SW480 (cell line): Measurements from ENCODE around the gene OR6B1.

Experiments used
- DNase-seq: peaks from one replicate; pipeline ENCODE4 v3.0.0-alpha.2; 2016; ENCODE audit warnings: low spot score

OR6B1 gene

DNA sequence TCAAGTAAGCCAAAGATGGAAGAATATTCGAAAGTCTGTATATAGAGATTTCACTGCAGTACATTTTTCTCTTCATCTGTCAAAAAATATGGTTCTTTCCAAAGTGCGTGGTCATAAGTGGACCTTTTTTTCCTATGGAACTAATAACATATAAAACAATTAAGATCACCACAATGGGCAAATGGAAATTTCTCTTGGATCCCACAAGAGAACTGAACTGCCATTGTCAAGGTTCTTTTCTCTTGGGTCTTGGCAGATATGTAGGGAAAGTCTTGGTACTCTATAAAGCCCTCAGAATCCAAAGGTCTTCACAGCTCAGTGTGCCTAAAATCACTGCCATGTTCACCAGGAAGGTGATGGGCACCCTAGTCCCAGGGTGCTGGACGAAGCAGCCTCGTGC, at the start of gene OR6B1:
TSS of gene OR6B1 (plus strand) at position 301 of the 400 bp plus-strand sequence. CDS start 3,677 bp downstream, outside the sequence.
- DNase-seq = no peak

DNA sequence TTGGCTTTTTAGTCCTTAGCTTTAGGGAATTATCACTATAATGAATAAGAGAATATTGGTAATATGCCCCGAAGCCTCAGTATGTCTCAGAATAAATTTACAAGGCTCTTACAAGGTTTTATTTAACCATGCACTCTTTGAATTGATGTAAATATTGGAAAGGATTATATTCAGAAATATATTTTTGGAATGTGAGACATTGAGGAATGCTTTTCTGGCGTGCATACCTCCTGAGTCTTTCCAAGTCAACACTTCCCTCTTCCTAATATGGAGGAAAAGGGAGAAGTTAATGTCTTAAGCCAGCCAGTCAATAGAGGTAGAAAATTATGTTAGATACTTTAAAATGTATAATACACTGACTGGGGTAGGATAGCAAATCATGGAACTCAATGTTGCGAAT, 46.7 kb upstream of the OR6B1 start:
- no peak for DNase-seq

DNA sequence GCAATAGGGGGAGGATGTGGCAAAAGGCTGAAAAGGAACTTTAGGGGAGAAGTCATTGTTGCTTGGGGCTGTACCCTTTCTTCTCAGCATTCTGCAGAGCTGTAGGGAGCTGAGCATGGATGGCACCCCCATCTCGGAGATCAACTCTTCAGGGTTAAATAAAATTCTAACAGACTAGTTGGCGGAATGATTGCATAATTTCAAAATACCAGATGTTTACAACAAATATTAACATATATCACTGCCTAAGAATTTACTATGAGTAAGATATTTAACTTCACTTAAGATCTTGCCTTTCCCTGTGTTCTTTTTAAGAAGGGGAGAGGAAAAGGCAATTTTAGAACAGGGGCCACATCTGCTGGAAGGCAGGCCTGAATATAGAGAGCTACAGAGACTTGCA, 46.0 kb upstream of the OR6B1 start:
- DNase-seq = no peak

DNA sequence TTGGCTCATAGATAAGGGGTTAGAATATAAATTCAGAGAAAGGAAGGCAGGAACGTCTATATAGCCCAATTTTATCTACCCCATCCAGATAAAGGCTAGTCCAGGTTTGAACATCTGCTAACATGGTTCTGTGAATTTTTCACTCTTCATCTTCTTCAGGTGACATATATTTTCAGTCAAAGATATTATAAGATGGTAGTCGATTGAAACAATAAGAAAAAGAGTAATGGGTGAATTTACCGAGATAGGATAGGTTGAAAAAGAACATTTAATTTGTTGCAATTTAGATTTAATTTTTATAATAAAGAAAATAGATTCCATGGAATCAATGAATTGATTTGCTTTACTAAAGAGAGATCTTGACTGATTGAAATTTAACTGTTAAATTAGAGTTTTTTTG, 45.6 kb upstream of the OR6B1 start, which contains the start of gene OR2F1:
TSS of gene OR2F1 (plus strand) at position 301 of the 400 bp plus-strand sequence. CDS start 5,127 bp downstream, outside the sequence.
- no peak for DNase-seq

DNA sequence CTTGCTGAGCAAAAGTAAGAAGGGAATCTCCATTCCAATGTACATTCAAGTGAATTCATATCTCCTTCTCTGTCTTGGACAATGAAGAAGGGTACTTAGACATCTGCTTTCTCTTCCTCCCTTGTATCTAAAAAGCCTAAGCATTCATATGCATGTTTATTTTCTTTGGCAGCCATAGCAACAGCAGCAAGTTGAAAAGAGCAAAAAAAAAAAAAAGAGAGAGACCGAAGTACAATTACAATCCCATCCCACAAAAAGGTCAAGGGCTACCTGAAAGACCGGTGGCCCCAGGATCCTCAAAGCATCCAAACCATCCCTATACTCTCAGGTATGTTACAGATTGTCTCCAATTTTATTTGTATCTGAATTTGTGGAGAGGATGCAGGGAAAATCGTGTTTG, 41.3 kb upstream of the OR6B1 start:
- DNase-seq = no peak

DNA sequence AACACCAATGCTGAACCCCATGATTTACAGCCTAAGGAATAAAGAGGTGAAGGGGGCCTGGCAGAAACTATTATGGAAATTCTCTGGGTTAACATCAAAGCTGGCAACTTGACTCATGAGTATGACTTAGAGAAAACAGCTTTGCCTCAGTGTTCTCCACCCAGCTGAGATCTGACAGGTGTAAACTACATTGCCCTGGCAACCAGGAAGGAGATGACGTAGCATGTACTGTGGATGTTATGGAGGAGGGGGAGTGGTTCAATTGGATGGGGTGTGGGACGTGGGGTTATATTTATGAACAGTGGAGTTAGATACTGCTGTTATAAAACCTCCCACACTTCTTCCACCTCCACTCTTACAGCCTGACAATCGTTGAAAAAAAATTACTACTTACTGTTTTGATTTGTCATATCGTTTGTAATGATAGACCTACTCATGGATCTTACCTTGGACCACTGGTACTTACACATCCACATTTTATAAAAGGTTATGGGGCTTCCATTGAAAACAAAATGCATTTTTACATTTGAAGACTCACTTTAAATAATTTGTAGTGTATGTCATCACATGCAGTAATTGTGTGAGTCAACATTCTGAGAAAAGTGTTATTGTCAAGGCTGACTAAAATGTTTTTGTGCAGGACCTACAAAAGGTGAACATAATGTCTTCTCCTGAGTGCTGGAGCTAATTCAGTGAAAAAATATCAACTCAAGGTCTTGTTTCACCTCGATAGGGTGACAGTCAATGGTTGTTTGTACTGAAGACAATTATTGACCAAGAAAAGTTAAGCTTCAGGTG, 39.1 kb upstream of the OR6B1 start:
- DNase-seq = no peak

DNA sequence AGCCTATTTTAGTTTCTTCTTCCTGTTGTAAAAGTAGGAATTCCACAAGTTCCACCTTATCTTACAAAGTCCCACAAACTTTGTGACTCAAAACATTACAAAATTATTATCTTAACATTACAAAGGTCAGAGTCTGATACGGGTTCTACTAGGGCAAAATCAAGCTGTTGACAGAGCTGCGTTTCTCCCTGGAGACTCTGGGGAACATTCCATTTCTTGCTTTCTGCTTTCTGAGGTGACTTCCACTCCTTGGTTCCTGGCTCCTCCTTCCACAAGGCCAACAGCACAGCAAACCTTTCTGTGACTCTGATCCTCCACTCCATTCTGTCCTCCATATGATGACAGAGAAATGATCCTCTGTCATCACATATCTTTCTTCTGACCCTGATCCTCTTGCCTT, 34.8 kb upstream of the OR6B1 start:
- no peak for DNase-seq

DNA sequence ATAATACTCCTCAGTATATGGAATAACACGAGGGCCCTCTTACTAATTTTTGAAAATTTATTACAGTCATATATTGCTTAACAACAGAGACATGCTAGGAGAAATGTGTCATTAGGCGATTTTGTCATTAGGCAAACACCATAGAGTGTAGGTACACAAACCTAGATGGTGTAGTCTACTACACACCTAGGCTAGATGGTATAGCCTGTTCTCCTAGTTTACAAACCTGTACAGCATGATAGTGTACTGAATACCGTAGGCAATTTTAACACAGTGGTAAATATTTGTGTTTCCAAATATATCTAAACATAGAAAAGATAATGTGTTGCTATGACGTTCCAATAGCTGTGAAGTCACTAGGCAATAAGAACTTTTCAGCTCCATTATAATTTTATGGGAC, 32.7 kb upstream of the OR6B1 start:
- DNase-seq = no peak

DNA sequence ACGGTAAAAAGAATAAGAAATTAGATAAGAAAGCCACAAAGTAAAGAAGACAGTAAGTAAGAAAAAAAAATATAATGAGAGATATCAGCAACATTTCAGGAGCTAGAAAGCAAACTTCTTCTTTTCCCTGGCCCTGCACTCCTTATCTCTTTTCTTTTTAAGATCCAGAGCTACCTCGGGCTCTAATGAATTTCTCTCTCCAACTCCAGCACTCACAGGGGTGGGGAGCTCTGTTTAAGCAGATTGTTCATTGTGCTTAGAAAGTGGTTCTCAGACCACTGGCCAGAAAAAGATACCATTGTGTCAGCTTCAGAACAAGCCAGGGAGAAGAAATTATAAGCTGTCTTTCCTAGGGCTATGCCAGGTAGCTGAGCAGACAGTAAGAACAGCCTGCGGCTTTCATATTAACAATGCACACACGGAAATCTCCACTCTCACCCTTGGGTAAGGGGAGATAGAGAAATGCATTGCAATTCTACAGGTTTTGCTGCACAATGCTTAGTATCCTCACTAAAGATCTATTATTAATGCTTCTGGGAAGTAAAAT, 26.2 kb upstream of the OR6B1 start:
- DNase-seq = no peak

DNA sequence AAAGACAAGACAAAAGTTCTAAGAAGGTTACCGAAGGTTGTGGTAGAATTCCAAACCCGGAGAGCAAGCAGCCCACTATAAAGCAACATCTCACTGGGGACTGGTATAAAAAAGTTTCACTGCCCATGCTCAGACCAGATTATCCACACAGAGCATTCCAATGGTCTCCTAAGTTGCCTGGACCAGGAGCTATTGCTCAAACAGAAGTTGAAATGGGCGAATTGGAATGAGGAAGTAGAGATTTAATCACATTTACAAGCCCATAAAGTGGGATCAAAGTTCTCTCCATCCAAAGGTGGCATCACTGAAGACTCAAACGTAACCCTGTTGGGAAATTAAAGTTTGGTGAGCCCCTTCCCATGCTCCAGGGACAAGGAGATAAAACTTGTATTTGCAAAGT, 25.7 kb upstream of the OR6B1 start:
- DNase-seq = peak; percentile 33

DNA sequence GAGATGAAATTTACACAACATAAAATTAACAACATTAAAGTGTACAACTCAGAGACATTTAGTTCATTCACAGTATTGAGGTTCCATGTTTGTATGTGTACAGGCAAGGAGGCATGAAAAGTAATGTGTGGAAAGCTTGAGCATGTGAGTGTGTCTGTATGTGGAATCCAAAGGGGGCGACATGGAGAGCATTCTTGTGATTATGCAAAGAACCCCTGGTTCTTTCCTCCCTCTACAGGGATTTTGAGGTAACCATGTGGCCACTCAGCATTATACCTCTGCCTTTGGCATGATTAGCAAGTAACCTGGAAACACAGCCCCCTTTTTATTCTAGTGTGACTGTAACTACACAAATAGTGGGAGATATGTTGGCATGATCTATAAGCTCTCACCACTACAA, 24.5 kb upstream of the OR6B1 start:
- peak; percentile 27 for DNase-seq

DNA sequence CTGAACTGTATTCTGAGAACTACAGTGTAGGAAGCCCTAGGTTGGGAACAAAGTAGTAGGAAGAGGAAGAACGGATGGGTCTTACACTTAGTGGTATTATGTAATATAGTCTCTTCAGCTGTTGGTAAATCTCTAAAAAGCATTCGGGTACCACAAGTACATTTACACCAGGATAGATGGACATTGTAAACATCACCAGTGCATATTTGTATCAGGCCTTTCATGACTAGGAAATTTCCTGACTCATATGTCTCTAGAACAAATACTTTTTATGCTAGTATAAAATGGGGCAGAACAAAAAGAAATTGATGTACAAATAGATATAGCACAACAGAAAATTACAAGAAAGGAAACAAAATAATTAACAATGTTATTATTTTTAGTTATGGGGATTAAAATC, 21.5 kb upstream of the OR6B1 start:
- DNase-seq = no peak

DNA sequence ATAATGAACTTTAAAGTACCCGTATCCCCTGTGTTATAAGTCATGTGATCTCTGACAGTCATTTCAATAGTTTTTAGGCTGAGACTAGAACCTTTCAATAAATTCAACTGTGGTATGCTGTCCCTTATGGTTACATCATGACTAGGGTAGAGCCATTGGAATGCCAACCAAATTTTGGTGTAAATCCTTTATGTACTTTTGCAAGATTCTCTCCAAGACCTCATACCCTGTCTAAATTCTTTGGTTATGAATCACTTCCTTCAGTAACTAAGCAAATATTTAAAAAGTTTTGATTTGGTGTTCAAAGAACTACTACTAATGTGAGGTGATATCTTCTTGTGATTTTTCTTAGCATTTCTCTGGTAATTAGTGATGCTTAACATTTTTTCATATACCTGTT, 20.8 kb upstream of the OR6B1 start:
- DNase-seq = no peak

DNA sequence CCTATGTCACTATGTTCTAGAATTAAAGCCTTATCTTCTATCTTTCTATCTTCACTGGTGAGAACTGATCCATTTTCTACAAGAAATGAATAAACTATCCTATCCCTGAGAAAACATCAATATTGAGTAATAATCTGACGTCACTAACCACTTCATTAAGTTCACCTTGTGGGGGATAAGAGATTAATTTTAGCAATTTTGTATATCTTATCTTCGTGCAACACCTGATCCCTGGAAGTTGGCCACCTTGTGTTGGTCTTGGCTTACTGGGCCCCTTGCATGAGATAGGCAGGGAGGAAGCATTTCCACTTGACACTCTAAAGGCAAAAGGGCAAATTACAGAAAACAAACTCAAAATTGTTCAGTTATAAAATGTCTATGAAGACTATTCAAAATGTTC, 20.1 kb upstream of the OR6B1 start:
- no peak for DNase-seq

DNA sequence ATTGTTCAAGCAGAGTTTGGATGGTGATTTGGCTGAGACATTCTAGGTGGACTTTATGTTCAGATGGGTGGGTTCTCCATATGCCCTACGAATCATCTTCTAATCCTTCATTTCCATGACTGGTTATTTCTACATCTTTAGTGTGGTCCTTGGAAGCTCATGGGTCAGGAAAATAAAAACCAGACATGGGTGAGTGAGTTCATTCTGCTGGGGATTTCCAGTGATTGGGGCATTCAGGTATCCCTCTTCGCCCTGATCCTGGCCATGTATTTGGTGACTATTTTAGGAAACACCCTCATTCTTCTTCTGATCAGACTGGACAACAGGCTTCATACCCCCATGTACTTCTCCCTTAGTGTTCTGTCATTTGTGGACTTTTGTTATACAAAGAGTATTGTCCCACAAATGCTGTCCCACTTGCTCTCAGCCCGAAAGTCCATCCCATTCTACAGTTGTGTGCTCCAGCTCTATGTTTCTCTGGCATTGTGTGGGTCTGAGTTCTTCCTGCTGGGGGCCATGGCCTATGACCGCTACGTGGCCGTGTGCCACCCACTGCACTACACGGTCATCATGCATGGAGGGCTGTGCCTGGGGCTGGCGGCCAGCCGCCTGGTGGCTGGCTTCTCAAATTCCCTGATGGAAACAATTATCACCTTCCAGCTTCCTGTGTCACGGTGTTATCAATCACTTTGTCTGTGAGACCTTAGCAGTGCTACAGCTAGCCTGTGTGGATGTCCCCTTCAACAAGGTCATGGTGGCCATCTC, 19.2 kb upstream of the OR6B1 start:
- DNase-seq = no peak

DNA sequence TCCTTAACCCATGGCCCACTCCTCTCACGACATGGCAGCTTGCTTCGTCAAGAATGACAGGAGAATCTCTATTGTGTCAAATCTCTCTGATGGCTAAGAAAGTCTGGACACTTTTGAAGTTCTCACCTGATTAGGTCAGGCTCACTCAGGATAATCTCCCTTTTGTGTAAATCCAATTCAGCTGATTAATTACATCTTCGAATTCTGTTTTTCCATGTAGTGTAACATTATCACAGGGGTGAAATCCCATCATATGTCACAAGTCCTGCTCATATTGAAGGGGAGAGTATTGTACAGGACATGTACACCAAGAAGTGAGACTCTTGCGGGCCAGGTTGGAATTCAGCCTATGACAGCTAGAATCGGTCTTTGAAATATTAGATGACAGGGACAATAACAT, 16.2 kb upstream of the OR6B1 start:
- no peak for DNase-seq

DNA sequence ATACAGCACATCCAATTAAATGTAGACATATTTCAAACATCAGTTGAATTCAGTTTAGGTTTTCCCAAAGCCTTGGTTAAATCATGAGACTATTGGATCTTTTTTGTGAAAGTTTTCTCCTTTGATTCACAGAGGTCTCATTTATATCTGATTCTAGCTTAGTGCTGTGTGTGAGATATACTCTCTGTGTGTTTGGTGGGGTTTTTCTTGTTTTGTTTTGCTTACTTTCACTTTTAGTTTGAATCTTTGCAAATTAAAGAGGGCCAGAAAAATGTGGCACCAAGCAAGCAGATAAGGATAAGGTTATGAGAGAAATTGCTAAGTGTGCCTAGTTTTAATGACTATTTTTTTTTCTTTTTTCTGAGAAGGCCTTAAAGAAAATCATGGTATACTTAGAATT, 12.6 kb upstream of the OR6B1 start:
- no peak for DNase-seq

DNA sequence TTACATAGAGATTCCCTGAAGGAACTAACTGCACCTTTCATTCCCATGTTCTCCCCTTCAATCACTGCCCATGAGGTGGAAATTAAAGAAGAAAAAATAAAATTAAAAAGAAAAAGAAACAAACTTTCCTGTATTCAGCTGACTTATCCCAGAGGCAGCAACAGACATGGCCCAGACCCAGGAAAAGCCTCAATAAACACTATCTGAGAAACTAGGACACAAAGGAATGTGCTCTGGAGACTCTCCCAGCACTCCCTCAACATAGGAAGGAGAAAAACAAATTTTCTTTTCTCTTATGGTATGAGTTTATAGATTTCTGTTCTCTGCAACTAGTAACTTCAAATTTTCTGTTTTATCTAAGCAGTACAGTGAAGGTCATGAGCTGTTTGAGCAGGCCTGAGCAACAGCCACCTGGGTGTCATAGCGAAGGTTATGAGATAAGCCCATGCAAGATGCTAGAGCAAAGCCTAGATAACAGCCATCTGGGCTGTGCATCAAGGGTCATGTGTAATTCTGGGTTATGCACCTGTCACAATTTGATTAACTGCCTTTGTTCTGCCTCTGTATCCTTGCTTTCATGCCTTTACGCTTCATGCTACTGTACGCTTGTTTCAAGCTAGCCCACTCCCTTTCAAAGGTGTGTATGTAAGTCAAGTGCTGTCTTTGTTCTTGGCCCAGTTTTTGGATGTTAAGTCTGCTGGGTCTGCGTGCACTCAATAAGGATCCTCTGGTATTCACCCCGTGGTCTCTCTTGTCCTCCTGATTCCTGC, 11.0 kb upstream of the OR6B1 start:
- no peak for DNase-seq

DNA sequence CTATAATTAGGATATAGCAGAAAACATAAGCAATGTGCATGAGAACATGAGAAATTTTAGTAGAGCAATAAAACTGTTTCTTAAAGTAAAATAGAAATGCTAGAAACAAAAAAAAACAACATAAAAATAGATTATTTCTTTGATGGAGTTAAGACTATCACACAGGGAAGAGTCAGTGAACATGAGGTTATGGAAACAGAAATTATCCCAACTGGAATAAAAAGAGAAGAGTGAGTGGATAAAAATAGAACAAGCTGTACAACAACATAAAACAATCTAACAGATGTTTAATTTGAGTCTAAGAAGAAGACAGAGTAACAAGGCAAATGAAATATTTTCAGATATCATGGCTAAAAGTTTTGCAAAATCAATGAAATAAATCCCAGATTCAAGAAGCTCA, 7.5 kb upstream of the OR6B1 start:
- no peak for DNase-seq

DNA sequence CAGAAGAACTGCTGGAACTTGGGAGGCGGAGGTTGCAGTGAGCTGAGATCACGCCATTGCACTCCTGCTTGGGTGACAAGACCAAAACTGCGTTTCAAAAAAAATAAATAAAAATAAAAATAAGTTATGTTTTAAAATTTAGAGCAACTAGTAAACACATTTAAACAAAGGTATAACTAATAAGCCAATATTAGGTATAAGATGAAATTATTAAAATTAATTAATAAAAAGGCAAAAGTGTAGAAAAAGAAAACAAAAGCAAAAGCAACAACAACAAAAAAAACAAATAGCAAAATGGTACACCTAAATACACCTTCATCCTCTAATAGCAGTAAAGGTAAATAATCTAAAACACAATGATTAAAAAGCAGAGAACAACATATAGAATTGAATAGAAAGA, 6.2 kb upstream of the OR6B1 start:
- no peak for DNase-seq

DNA sequence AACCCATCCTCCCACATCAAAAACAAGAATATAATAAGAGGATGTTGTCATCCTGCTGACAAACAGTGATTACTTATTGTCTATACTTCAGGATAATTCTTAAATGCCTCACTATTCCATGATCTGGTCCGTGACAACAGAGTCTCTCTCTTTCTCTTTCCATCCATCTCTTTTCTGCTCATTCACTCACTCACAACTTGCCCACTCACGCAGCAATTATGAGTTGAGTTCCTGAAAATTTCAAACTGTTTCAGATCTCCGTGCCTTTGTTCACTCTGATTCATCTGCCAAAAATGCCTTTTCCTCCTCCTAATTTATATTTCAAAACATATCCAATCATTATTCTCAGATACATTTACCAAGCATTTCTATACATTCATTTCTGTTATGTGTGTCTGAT, 1.4 kb downstream of the OR6B1 start:
- no peak for DNase-seq

DNA sequence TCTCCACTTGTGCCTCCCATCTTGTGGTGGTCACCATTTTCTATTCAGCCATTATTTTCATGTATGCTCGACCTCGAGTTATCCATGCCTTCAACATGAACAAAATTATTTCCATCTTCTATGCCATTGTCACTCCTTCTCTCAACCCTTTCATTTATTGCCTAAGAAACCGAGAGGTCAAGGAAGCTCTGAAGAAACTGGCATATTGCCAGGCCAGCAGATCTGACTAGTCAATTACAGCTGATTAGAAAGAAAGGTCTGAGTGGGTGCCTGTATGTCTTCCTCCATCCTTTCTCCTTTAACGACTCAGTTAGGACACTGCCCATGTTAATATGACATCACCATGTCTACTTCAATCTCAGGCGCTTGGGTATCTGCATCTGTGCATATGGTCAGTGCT, 4.6 kb downstream of the OR6B1 start:
- no peak for DNase-seq
